ENCODE measurements around the gene VWA8.

VWA8 gene

DNA sequence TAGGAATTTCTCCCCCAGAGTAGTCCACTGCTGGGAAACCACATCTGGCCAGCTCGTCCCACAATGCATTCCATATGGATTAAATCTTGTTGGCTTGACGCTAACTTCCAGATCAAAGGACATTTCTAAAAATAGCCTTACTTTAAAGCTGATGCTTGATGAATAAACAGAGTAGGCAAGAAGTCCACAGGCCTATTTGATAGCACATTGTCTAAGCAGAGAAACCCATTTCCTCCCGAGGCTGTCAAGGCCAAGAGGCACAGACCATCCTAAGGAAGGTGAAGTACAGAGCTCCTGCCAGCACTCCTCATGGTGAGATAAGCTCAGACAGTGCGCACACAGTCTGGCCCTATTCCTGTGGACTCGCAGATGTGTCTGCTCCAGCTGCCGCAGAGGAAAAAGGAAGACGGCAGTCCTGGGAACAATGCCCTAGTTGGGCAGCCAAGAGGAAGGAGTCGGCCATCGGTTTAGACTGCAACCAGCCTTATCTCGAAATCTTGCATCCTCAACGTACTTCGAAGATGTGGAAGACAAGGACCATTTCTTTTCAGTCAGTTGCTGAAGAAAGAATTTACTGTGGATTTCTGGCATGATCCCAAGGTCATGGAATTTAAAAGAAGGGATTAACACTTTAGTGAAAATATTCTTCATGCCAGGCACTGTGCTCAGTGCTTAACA, 346.8 kb downstream of the VWA8 start:
- DNase-seq (ENCODE audit: low spot score), result peak; percentile 77

DNA sequence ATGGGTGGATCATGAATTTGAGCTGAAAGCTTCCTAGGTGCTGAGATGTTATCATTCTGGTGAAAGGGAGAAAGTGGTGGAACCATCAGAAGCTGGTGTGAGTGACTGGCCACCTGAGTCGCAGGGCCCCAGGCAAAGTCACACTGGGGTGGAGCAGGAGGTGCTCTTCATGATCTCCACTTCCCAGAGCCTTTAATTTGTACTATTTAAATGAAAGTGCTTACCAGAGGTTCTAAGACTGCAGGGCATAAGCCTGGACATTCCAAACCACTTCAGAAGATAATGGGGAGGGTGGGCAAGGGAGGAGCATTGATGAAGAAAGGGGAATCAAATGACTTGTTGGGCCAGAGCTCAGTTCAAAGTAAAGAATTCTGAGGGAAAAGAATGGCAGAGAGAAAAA, 347.4 kb downstream of the VWA8 start:
- DNase-seq (ENCODE audit: low spot score), result no peak

DNA sequence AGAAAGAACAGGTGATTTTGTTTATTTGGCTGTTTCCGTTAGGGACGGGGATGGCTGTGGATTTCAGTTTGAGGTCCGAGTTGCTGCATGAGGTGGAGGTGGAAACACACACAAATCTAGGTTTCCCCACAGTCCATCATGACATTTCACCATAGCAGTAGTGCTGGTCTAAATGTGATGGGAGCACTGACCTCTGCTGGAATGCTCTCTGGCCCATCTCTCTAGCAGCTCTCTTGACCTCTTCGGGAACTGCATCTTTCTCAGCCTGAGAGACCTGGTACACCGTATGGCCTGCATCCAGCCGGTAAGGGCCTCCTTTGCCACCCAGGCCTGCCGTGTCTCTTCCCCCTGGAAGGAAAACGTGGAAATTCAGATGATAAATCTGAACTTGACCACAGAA, 349.5 kb downstream of the VWA8 start:
- no peak for DNase-seq (ENCODE audit: low spot score)

DNA sequence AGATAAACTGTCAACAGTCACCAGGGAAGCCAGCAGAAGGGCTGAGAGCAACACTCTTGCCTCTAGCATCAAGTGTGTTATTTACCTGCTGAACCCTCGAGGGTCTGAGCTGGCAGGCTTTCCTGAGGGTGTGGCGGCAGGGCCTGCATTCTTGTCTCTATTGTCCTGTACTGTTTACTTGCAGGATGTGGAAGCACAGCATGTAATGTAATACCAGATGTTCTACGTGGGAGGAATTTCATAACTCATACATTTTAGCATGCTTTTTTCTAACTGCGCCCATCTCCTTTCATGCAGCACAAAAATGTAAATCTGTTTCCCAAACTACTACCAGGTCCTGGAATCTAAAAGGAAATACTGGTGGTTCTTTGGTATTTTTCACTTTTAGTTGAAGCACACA, 350.5 kb downstream of the VWA8 start:
- peak; percentile 68 for DNase-seq (ENCODE audit: low spot score)

DNA sequence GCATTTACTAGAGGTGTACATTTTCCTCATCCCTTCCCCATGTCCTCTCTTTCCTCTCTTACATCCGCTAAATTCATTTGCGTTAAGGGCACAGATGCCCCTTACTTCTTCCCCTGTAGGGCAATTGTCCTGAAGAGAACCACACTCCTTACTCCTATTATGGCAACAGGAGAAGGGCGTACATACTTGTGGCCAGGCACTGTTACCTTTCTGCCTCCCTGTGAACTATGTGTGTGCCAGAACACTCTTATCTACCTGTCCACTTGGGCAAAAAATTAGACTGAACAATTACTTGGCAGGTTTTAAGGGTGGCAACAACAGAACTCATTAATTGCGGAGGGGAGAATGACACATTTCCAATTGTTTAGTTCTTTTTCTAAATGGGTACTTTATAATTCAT, 351.1 kb downstream of the VWA8 start:
- no peak for DNase-seq (ENCODE audit: low spot score)

DNA sequence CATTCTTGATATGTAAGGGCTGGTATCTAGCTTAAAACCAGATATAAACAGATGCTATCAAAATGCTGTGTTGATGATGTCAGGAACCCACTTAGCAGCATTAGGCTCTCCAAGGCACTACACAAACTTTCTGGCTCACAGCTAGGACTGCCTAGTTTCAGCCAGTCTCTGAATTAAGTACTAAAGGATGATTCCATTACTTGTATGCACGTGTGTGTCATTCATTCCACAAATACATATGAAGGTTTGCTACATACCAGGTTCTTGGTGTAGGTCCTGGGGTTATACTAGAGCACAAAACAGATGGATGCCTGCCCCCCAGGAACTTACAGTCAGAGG, 352.1 kb downstream of the VWA8 start:
- no peak for DNase-seq (ENCODE audit: low spot score)

DNA sequence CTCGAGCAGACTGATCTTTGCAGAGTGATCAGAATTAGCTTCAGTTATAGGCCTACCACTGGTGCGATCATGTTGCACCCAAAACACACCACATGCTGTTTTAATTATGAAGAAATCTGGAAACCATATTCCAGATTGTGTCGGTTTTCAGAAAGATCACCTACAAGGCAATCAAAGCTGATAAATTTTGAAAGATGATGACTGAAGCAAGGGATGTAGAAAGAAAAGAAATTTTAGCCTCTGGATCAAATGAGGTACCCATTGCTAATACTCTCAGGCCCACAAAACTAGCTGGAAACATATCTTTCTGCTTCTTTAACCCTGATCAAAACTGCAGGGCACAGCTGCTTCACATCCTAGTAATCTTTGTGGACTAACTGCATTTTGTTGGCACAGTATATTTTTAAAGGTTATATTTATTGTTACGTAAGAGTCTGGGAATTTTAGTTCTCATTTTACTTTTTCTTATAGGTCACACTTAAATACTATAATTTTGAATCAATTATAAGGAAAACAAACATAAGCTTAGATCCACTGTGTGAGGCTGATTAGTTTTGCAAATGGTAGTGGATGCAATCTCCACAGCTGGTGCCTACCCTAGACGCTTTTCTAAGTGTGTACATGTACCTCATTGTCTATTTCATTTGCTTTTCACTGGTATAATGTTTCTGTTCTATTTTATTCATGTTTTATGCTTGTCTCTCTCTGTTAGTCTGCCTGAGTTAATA, 352.6 kb downstream of the VWA8 start:
- no peak for DNase-seq (ENCODE audit: low spot score)

DNA sequence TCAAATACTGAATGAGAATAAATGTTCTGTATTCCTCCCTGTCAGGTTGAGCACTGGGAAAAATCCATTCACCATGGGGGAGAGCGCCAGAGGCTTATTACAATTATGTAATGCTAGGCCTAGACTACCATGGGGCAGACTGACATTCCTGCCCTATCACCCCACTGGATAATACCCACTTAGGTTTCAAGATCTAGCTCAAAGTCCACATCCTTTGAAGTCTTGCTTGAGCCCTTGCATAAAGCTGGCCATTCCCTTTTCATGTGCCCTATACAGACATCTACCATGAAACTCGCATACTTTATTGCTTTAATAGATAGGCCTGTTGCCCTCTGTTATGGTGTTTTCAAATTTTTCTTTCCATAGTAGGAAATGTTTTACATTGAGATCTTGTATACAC, 354.3 kb downstream of the VWA8 start:
- no peak for DNase-seq (ENCODE audit: low spot score)

DNA sequence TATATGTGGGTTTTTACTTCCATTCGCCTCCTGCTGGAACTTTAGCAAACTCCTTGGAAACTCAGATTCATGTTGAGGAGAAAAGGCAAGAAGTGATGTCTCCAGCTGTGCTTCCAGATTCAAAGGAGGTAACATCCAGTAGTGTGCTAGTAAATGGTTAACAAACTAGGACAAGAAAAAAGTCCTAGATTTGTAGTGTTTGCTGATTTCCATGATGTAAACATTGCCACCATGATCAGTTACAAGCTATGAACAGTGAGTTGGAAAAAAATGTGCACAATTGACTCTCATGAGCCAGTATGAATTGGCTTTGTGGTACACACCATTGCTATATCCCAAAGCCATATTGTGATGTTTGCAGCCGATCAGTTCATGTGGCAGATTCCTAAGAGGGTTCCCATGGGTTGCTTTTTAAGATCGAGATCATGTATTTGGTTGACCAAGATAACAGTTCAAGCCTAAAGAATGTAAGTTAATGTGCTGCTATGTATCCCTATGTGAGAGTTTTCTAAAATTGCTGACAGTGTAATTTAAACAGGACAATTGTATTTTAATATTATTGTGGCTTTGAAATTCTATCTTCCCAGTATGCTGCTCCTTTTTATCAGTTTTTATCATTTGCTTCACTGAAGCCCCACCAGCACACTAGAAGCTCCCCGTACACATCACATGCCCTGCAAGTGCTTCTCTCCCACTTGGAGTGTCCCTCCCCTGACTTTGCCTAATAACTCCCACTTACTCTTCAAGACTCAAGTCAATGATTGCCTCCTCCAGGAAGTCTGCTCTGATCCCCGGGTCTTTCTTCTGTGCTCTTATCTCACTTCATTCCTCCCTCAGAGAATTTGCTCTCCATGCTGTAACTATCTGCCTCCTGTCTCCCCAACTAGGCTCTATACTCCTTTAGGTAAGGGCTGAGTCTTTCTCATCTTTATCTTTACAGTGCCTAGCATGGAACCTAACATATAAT, 355.3 kb downstream of the VWA8 start:
- DNase-seq (ENCODE audit: low spot score), result no peak

DNA sequence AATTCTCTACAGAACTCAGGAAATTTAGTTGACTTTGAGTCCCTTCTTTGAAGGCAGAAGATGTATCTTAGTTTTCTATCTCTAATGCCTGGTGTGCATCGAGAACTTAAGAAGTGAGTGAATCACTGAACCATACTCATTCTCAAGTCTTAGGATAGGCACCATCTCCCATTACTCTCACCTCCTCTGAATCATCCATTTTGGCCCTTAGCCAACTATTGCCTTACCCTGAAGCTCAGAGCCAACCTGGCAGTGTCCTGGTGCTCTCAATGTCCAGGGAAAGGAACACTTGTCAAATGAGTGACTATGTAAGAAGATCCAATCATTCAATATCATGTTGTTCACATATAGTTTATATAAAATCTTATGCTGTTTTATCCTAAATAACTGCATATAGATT, 357.0 kb downstream of the VWA8 start:
- DNase-seq (ENCODE audit: low spot score), result peak; percentile 23

DNA sequence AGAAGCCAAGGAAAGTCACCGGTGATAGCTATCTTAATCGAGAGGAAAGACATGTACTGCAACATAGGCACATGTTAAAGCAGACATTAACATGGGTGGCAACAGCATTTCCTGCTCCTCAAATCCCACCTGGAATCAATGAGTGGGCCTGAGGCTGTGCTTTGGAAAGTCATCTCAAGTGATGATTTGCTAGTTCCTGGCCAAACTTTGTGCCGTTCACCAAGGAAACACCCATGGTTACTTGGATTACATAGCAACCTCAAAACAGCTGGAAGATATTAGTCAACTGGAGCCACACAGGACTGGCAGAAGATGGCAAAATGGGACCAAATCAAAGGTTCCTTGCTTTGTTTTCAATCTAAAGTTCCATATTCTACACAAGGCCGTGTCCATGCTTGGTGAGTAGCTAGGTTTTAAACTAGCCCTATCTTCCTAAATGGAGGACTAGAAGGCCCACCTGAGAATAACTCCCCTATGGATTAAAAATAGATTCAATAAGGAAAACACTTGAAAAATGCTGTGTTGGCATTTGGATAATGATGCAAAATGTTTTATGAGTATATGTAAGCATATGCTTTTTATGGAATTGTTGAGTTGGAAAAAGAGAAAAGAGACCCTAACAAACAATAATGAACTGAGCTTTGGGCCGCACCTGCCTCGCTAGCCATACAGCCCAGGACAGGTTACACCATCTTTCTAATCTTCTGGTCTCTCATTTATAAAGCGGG, 359.0 kb downstream of the VWA8 start:
- peak; percentile 60 for DNase-seq (ENCODE audit: low spot score)

DNA sequence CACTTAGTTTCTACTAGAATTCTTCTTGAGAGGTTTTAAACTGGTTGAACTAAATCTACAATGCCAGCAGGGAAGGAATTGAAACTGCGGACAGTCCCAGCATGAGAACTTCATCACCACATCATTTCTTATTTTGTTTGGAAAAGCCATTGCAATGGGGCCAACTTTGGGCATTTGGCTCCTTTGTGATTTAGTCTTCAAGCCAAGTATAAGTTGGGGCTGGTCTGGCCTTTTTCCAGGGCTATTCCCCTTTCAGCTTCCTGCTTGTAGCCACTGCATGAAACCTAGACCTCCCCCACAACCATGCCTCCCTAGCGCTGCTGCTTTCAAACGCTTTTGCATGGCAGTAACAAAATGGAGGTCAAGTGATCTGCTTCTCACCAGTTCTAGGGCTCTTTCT, 361.3 kb downstream of the VWA8 start:
- DNase-seq (ENCODE audit: low spot score), result no peak

DNA sequence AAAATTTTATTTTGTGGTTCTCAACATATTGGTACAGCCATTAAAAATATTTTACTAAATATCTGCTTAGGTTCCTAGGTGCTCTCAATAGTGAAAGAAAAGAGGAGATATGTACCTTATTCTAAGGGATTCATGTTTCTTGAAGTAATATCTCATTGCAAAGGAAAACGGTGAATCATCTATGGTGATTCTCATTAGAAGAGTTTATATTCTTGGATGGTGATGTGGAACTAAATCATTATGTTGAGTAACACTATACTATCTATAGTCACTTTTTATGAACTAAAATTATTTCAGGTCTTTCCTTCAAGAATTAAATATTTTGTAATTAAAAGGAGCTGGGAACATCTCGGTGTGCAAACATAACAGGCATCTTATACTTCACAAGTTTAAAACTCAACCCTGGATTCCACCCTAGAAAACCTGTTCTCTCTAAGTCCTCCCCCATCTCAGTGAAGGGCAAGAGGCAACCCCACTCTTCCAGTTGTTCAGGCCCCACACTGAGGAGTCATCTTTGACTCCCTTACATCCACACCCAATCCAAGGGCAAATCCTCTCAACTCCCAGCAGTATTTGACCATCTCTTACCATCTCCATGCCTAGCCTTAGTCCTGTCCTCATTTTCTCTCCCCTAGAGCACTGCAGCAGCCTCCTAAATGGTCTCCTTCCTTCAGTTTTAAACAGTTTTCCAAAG, 363.4 kb downstream of the VWA8 start:
- DNase-seq (ENCODE audit: low spot score), result no peak

DNA sequence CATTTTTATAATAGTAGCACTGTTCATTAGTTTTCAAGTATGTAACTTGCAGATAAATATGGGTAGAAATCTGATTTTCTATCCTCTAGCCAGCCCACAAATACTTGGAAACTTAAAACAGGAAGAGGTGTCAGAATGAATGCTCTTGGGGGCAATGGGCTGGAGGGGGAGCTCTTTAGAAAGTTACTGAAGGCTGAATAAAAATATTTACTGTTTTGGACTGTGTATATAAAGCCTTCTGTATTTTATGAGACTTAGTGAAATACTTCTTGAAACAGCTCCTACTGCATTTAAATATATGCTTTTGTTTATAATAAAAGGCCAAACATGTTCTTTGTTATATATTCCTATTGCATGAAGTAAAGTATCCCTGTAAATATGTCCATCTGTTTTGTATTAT, 364.7 kb downstream of the VWA8 start:
- no peak for DNase-seq (ENCODE audit: low spot score)

DNA sequence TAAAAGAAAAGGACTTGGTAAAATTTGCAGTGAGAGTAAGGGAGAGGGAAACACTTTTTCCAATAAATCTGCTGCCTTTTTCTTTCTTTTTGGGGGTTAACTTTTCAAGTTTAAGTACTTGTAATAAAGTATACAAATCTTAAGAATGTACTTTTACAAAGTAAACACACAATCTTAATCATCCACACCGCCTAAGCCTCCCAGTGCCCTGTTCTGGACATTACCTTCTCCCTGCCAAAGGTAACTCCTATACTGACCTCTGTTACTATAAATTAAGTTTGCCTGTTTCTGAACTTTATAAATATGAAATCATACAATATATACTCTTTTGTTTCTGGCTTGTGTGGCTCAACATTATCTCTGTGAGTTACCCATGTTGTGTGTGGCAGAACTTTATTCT, 365.6 kb downstream of the VWA8 start:
- no peak for DNase-seq (ENCODE audit: low spot score)

DNA sequence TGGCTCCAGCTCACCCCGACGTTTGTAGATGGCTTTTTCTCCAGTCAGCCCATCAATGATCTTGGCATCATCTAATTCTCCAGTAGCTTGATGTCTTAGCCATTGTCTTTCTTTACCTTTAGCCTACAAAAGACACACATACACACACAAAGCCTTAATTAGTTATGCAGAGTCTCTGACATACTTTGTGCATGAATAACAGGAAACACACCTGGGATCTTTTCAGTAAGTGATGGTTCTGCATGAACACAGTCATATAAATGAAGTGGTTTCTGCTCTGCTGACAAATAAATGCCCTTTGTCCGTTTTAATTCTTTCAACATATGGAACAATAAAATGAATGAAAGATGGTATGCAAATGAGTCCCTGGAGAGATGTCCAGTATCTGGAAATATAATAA, 370.3 kb downstream of the VWA8 start:
- no peak for DNase-seq (ENCODE audit: low spot score)

DNA sequence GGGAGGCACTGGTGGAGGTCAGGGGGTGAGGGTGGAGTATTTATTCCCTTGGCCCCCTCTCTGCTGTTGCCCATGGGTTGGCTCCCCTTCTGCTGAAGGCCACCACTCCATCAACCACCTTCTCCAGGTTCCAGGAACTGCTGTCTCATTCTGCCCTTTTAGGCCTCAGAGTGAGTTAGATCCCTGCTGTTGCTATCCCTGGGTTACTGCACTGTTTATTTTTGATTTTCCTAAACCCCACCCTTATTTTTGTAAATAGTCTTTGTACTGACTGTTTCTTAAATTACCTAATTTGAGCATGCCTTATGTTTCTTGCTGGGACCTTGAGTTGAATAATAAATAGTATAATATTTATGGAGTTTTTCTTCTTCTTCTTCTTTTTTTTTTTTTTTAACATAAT, 370.8 kb downstream of the VWA8 start:
- DNase-seq (ENCODE audit: low spot score), result no peak

DNA sequence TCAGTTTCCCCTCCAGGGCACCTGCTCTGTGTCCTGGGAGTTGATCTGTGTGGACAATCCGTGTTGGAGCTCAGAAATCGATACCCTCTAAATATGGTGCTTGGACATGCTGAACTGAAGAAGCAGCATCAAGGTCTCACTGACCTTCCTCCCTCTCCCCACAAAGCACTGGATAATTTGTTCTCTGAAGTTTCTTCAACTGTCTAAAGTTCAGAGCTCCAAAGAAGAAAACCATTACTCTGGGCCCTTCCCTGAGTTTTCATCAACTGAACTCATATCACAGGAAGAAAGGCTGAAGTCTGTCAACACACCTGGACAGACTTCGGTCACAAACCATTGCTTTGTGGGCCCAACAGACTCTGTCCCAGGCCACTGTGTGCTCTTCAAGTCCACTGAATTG, 371.5 kb downstream of the VWA8 start:
- DNase-seq (ENCODE audit: low spot score), result no peak

DNA sequence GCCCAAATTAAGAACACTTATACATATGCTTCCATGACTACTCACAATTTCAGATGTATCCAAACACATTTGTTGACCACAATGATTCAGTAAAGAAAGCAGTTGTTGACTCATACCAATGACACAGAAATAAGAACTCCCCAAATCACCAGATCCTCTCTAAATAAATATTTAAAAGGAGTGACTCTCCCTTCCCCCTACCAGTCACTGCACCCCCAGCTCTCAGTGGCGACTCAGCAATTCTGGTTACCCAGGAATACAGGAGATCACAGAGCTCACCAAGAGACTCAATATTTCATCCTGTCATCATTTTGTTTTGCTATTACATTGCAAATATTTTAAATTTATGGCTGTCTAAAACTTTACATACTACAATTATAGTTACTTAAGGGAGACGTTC, 372.0 kb downstream of the VWA8 start:
- peak; percentile 79 for DNase-seq (ENCODE audit: low spot score)

DNA sequence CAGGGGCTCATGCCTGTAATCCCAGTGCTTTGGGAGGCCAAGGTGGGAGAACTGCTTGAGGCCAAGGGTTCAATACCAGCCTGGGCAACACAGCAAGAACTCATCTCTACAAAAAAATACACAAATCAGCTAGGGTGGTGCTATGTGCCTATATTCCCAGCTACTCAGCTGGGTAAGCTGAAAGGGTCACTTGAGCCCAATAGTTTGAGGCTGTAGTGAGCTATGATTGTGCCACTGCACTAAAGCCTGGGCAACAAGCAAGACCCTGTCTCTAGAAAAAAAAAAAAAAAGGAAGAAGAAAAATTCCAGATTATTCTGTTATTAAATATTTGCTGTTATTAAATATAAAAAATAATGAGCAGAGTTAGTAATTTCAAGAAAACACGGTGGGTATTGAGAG, 372.5 kb downstream of the VWA8 start:
- no peak for DNase-seq (ENCODE audit: low spot score)

DNA sequence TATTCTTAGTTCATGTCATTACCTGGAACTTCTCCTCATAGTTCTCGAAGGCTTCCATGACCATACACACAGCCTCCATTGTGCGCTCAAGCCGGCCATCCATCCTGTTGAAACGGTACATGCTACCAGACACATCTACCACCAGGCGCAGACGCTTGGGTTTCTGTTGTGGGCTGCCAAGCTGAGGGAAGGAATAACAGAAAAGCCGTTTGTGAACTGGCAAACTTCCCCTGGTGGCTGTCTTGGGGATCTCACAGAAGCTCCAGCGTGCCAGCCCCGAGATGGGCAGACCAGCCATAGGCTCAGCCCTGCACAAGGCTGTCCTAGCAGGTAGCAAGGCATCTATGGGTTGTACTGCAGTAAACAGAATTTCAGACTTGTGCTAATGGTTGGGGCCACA, 373.4 kb downstream of the VWA8 start:
- no peak for DNase-seq (ENCODE audit: low spot score)

DNA sequence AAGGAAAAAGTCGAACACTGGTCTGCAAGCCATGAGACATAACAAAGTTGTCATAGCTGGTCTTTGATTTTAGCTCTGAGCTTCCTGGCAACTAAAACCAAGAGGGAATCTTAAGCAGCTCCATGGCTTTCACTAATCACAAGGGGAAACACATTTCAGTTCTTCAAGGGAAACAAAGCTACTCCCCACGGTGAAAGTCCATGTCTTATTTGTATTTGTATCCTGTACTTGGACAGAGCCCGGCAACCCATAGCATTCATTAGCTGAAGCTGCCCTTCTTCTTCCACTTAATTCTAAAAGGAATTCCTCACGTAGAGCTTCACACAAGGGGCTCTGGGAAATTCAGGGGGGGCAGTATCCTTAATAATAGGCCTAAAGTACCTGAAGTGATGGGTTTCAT, 374.7 kb downstream of the VWA8 start:
- DNase-seq (ENCODE audit: low spot score), result no peak

Measured in AG20443 (cell line).